ENCODE results near the gene GPN1.

DNA sequence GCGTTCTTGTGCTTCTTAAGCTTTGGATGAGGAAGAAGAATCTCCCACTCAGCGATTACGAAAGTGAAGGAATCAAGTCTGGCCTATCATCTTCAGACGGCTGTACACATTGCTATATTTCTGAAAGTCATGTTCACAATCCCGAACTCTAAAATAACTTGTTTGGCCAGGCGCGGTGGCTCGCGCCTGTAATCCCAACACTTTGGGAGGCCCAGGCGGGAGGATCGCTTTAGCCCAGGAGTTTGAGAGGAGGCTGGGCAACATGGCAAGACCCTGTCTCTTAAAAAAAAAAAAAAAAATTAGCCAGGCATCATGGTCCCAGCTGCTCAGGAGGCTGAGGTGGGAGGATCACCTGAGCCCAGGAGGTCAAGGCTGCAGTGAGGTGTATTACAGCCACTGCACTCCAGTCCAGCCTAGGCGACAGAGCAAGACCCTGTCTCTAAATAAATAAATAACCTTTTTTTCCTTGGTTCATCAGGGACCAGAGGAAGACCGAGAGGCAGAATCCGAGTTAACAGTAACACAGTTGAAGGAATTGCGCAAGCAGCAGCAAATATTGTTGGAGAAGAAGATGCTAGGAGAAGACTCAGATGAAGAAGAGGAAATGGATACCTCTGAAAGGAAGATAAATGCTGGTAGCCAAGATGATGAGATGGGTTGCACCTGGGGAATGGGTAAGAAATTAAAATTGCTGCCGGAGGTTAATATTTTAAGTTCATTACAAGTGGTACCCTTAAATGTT, 35.9 kb downstream of the GPN1 start:
- TF ChIP-seq CTCF (IDR thresholded peaks at IDR 0.05) = no peak
- no peak for TF ChIP-seq POLR2A (IDR thresholded peaks at IDR 0.05)
- TF ChIP-seq POLR2AphosphoS5 (IDR thresholded peaks at IDR 0.05) = no peak
